ENCODE data around the gene ESRRG. TPM values are rescaled to one million over a fixed set of nuclear protein-coding genes. Genes with fewer than 3 reads are reported as not detected.

ESRRG gene
- total and polyA plus RNA-seq, 2 experiments from 2014 or later, result 1.2 to 1.7 TPM

- no peak for TF ChIP-seq ETS1 (IDR thresholded peaks at IDR 0.05)
- TF ChIP-seq JUNB (IDR thresholded peaks at IDR 0.05; ENCODE audit: unreplicated experiment), result no peak
- TF ChIP-seq CREB1 (CRISPR knock-in tag; IDR thresholded peaks at IDR 0.05; ENCODE audit: low read depth), result no peak
- TF ChIP-seq NANOG (IDR thresholded peaks at IDR 0.05; ENCODE audit: borderline replicate concordance), result no peak
These were observed 13.2 kb downstream of the ESRRG start (continued) for GRCh38 chr1:216710055-216710454.

GRCh38 chr1:216705676-216706075 lies 17.6 kb downstream of the ESRRG start:
- Mint-ChIP-seq H3K4me1 (peaks cover 22% of the 10 kb centered on the region), H3K36me3 (ENCODE audit: low read depth) (no peaks in the 10 kb centered on the region), H3K27me3 (ENCODE audit: insufficient read depth, low read depth, poor library complexity) (no peaks in the 10 kb centered on the region), H3K4me3 (no peak overlapping the region), H3K9me3 (no peaks in the 10 kb centered on the region), H3K27ac (no peak overlapping the region; the same call in none of the 2 replicates)
- H3K27me3 ChIP-seq (ENCODE audit: insufficient read depth), result no peaks in the 10 kb centered on the region
- H3K9me2 ChIP-seq (ENCODE audit: insufficient read depth), result no peaks in the 10 kb centered on the region
- no peaks in the 10 kb centered on the region for H3F3A ChIP-seq (replicated peaks; ENCODE audit: low read depth)
- DNase-seq (ENCODE audit: low spot score), result no peak
- no peaks in the 10 kb centered on the region for H3K79me2 ChIP-seq (replicated peaks; ENCODE audit: insufficient read depth)
- ATAC-seq, result peak; percentile 32; the same call in 1 of the 3 replicates
- no peak overlapping the region for H3K4me3 ChIP-seq
- no peaks in the 10 kb centered on the region for H4K20me1 ChIP-seq (replicated peaks; ENCODE audit: insufficient read depth)
- no peak overlapping the region for H3K4me2 ChIP-seq
- H2AFZ ChIP-seq, result no peak overlapping the region; the same call in 1 of the 2 replicates
- H3K4me1 ChIP-seq (ENCODE audit: insufficient read depth), result 0 out of 2 replicates have a peak, but pooled peaks cover 8% of the 10 kb centered on the region
- H3K36me3 ChIP-seq (ENCODE audit: insufficient read depth), result no peaks in the 10 kb centered on the region
- no peak overlapping the region for H3K27ac ChIP-seq (ENCODE audit: low read depth)
- TF ChIP-seq POLR2AphosphoS5 (IDR thresholded peaks at IDR 0.05; ENCODE audit: low read depth), result no peak
- no peak for TF ChIP-seq EZH2phosphoT487 (IDR thresholded peaks at IDR 0.05; ENCODE audit: unreplicated experiment)
- TF ChIP-seq EZH2 (IDR thresholded peaks at IDR 0.05; ENCODE audit: low read depth, unreplicated experiment), result no peak
- TF ChIP-seq JUNB (IDR thresholded peaks at IDR 0.05; ENCODE audit: unreplicated experiment), result no peak
- TF ChIP-seq, protein P1, sequence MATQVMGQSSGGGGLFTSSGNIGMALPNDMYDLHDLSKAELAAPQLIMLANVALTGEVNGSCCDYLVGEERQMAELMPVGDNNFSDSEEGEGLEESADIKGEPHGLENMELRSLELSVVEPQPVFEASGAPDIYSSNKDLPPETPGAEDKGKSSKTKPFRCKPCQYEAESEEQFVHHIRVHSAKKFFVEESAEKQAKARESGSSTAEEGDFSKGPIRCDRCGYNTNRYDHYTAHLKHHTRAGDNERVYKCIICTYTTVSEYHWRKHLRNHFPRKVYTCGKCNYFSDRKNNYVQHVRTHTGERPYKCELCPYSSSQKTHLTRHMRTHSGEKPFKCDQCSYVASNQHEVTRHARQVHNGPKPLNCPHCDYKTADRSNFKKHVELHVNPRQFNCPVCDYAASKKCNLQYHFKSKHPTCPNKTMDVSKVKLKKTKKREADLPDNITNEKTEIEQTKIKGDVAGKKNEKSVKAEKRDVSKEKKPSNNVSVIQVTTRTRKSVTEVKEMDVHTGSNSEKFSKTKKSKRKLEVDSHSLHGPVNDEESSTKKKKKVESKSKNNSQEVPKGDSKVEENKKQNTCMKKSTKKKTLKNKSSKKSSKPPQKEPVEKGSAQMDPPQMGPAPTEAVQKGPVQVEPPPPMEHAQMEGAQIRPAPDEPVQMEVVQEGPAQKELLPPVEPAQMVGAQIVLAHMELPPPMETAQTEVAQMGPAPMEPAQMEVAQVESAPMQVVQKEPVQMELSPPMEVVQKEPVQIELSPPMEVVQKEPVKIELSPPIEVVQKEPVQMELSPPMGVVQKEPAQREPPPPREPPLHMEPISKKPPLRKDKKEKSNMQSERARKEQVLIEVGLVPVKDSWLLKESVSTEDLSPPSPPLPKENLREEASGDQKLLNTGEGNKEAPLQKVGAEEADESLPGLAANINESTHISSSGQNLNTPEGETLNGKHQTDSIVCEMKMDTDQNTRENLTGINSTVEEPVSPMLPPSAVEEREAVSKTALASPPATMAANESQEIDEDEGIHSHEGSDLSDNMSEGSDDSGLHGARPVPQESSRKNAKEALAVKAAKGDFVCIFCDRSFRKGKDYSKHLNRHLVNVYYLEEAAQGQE (IDR thresholded peaks at IDR 0.05; ENCODE audit: unreplicated experiment), result no peak
- TF ChIP-seq CREB1 (CRISPR knock-in tag; IDR thresholded peaks at IDR 0.05; ENCODE audit: low read depth), result no peak
- TF ChIP-seq CTCF (conservative IDR thresholded peaks at IDR 0.05; ENCODE audit: low read depth in 2 of 2), result no peak
- TF ChIP-seq, protein P2, sequence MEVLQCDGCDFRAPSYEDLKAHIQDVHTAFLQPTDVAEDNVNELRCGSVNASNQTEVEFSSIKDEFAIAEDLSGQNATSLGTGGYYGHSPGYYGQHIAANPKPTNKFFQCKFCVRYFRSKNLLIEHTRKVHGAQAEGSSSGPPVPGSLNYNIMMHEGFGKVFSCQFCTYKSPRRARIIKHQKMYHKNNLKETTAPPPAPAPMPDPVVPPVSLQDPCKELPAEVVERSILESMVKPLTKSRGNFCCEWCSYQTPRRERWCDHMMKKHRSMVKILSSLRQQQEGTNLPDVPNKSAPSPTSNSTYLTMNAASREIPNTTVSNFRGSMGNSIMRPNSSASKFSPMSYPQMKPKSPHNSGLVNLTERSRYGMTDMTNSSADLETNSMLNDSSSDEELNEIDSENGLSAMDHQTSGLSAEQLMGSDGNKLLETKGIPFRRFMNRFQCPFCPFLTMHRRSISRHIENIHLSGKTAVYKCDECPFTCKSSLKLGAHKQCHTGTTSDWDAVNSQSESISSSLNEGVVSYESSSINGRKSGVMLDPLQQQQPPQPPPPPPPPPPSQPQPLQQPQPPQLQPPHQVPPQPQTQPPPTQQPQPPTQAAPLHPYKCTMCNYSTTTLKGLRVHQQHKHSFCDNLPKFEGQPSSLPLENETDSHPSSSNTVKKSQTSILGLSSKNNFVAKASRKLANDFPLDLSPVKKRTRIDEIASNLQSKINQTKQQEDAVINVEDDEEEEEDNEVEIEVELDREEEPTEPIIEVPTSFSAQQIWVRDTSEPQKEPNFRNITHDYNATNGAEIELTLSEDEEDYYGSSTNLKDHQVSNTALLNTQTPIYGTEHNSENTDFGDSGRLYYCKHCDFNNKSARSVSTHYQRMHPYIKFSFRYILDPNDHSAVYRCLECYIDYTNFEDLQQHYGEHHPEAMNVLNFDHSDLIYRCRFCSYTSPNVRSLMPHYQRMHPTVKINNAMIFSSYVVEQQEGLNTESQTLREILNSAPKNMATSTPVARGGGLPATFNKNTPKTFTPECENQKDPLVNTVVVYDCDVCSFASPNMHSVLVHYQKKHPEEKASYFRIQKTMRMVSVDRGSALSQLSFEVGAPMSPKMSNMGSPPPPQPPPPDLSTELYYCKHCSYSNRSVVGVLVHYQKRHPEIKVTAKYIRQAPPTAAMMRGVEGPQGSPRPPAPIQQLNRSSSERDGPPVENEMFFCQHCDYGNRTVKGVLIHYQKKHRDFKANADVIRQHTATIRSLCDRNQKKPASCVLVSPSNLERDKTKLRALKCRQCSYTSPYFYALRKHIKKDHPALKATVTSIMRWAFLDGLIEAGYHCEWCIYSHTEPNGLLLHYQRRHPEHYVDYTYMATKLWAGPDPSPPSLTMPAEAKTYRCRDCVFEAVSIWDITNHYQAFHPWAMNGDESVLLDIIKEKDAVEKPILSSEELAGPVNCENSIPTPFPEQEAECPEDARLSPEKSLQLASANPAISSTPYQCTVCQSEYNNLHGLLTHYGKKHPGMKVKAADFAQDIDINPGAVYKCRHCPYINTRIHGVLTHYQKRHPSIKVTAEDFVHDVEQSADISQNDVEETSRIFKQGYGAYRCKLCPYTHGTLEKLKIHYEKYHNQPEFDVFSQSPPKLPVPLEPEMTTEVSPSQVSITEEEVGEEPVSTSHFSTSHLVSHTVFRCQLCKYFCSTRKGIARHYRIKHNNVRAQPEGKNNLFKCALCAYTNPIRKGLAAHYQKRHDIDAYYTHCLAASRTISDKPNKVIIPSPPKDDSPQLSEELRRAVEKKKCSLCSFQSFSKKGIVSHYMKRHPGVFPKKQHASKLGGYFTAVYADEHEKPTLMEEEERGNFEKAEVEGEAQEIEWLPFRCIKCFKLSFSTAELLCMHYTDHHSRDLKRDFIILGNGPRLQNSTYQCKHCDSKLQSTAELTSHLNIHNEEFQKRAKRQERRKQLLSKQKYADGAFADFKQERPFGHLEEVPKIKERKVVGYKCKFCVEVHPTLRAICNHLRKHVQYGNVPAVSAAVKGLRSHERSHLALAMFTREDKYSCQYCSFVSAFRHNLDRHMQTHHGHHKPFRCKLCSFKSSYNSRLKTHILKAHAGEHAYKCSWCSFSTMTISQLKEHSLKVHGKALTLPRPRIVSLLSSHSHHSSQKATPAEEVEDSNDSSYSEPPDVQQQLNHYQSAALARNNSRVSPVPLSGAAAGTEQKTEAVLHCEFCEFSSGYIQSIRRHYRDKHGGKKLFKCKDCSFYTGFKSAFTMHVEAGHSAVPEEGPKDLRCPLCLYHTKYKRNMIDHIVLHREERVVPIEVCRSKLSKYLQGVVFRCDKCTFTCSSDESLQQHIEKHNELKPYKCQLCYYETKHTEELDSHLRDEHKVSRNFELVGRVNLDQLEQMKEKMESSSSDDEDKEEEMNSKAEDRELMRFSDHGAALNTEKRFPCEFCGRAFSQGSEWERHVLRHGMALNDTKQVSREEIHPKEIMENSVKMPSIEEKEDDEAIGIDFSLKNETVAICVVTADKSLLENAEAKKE (CRISPR knock-in tag; IDR thresholded peaks at IDR 0.05), result no peak
- no peak for TF ChIP-seq STAT1 (IDR thresholded peaks at IDR 0.05; ENCODE audit: unreplicated experiment)
- no peak for TF ChIP-seq ETS1 (IDR thresholded peaks at IDR 0.05)

Measured in GM23338 (cell line).